Prostate gland (tissue), 2 donors: ENCODE measurements around the gene PLCB3.

Source experiments
- CTCF ChIP-seq, 4 experiments: fragments of 200-600 bp in 2 of 4; fragments of 450-650 bp in 2 of 4; sonication (generic) in 2 of 4; IDR thresholded peaks; 1 replicate in 3 of 4; 2 replicates in 1 of 4; pipeline ENCODE4 v1.5.1; 2016 to 2019; ENCODE audit warnings: antibody characterized with exemption in 4 of 4, mild to moderate bottlenecking in 2 of 4, moderate library complexity in 2 of 4
- POLR2A ChIP-seq: fragments of 450-650 bp; IDR thresholded peaks from one replicate; pipeline ENCODE4 v1.6.1; 2016; ENCODE audit warnings: antibody characterized with exemption, mild to moderate bottlenecking

DNA sequence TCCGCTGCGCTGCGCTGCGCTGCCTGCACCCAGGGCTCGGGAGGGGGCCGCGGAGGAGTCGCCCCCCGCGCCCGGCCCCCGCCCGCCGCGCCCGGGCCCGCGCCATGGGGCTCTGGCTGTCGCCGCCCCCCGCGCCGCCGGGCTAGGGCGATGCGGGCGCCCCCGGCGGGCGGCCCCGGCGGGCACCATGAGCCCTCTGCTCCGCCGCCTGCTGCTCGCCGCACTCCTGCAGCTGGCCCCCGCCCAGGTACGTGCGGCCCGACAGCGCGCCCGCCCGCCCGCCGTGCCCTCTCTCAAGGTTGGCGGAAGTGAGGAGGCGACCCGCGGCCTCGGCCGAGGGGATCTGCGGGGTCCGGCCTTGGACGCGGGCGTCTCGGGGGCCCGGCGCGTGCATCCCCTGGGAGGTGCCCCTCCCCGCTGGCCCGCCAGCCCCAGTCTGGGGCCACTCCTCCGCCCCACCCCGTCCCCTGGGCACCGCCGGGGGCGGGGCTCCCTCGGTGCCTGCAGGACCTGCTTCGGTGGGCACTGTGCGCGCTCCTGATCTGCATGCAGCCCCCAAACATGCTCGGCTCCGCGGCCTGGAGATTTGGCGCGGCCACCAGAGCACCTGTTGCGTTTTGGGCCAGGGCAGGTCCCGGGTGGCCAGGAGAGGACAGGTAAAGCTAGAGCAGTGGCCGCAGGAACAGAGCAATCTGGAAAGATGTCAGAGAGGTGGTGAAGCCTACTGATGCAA, 16.5 kb upstream of the PLCB3 start:
- TF ChIP-seq CTCF (IDR thresholded peaks at IDR 0.05) (peak in 1 of 4 experiments; percentile 24), POLR2A (peak; percentile 59)
